SKM-1 treated with dmso at 0.1 percent for 144 hours (cell line): Measurements from ENCODE around the gene SUPT3H.

Experiments
- DNase-seq: peaks from one replicate; lab custom pipeline; 2025; ENCODE audit not compliant: unreplicated experiment; lab: John Stamatoyannopoulos, UW

The SUPT3H gene

DNA sequence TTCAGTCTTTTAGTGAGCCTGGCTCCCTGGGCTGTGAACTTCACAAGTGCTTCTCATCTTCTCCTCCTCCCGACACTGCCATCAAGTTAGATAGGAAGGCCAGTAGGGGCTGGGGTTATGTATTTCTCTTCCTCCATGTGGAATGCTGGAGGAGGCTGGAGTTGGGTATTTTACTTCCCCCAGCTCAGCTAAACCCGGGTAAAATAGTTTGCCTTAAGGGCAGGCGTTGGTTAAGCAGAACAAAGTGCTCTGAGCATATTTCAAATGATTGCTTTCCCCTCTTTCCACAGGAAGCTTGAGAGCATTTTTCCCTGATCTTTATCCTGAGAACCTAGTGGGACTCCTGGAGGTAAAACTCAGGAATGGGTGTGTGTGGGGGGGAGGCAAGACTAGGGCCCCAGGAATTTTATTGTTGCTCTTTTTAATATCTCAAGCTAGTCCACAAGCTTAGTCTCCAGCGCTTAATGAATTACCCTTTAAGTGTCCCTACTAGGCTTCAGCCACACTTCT, 16.9 kb upstream of the SUPT3H start:
- DNase-seq, result no peak

DNA sequence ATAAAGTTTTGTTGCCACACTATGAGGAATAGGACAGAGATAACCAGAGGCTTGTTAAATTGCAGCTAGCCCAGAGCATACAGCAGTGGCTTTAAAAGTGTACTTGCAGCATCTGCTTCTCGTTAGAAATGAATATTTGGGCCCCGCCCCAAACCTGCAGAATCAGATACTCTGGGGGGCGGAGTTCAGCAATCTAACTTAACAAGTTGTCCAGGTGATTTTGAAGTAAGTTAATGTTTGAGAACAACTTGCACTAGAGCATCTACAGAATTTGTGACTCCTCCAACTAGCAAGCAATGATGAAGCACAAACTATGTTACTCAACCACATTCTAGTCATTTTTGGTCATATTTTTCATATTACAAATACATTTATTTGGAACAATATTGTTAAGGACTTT, 10.6 kb upstream of the SUPT3H start:
- DNase-seq, result no peak

DNA sequence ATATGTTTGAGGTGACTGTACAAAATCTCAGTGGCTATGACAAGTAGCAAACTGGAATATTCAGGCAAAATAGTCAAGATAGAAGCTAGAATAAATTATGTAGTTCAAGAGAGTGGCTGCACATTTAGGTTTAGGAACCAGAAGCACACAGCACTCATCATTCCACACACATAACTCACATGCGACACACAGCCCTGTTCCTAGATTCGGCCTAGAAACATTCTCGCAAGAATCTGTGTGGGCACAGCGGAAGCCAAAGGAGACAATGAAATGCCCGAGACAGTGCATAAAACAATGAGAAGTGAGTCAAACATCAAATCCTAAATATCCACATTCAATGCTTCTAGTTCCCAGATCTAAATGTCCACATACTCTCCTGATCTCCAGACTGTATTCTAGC, 9.5 kb upstream of the SUPT3H start:
- no peak for DNase-seq

DNA sequence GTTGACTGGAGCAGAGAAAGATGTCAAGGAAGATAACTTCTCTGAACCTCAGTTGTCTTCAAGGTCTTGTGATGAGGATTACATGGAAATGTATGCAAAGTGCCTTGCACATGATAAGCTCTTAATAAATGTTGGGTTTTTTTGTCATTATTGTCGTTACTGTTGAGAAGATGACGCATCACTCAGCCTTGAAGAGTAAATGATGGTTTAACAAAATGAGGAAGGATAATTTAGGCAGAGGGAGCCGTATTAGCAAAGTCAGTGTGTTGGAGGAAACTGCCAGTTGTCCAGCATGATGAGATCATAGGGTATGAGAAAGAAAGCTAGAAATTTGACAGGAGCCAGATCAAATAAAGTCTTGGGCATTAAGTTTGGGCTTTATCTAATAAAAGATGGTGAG, 8.8 kb upstream of the SUPT3H start:
- DNase-seq, result no peak

DNA sequence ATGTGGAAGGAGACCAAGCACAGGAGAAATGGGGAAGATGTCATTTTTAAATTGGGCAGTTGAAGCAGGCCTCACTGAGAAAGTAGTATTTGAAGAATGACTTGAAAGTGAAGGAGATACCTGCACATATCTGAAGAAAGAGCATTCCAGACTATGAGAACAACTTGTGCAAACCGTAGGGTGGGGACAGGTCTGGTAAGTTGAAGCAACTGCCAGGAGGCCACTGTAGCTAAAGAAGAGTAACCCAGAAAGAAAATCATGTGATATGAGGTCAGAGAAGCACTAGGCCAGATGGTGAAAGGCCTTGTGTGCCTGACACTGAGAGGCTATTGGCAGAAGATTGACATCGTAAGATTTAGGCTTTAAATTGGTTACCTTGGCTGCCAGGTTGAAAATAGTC, 4.7 kb upstream of the SUPT3H start:
- no peak for DNase-seq

DNA sequence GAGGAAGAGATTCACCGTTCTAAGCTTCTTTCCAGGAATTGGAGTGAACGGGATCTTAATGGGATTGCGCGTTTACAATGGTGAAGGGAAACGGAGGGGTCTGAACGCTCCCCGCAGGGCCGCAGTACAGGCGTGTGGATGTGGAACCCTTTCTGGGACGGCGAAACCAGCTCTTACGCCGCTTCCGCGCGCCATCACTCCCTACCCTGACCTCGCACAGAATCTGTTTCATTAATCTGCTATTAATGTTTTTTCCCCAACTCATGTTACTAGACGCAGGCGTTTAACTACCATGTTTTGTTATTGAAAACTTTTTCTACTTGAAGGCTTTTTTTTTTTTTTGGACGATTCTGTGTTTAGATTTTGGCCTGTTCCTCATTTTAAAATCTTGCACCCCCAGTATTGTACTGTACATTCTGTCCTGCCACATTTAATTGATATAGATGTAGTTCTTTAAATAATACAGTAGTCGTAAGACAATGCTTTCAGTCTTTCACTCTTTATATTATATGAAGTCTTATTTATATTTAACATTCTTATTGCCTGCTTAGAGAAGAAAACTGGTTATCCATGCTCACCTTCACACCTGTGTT, 696 bp upstream of the SUPT3H start:
- peak; percentile 36 for DNase-seq

DNA sequence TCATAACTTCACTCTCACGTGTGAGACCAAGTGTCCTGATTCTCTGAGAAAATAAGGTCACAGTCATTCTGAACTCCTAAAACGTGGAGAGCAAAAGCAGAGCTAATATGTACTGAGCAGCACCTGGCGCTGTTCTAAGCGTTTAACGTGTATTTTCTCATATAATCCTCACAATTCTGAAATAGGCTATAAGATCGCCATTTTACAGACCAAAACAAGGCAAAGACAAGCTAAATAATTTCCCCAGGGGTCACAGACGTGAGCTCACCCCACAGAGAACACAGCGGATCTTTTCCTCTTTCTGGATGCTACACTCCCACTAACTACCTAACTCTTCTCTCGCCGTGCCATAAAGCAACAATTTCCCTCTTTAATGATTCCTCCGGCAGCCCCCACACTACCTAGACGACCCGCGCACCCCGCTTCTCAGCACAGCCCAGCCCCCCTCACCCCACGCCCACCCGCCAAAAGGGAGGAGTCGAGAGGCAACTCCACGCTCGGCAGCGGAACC, 636 bp downstream of the SUPT3H start:
- no peak for DNase-seq

DNA sequence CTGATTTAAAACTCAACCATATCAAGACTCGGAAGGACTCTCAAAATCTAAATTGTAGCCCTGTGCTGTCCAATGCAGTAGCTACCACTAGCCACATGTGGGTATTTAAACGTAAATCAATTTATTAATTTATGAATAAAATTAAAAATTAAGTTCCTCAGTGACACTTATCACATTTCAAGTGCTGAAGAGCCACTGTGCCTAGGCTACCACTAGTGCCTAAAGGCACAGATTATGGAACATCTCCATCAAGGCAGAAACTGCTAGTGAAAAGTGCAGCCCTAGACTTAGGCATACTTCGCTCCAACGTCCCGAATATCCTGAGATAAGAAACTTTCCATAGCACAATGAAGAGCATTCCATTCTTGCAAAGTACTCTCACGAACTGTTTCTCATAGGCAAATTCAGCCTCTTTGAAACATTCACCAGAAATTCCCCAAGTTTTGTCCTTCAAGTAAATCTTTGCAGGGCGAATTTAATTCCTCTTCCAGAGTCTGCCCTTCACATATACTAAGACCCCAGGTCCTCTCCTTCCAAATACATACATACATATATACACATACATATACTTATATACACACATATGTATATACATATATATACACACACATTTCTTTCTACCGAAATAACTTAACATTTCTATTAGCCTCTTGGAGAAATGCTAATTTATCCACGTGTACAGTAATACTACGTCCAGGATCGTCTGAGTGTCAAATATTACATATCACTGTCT, 1.3 kb downstream of the SUPT3H start:
- no peak for DNase-seq

DNA sequence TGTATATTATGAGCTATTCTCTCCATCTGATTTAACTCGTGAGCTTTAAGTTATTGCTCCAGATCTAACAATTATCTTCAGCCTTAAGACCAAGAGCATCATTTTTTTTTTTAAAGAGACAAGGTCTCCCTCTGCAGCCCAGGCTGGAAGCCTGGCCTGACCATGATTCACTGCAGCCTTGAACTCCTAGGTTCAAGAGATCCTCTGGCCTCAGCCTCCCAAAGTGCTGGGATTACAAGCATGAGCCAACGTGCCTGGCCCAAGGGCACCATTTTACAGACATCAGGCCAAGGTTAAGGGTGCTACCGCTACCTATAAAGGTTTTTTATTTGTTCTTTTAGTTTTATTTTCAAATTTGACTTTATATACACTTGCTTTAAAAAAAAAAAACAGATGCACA, 2.3 kb downstream of the SUPT3H start:
- no peak for DNase-seq

DNA sequence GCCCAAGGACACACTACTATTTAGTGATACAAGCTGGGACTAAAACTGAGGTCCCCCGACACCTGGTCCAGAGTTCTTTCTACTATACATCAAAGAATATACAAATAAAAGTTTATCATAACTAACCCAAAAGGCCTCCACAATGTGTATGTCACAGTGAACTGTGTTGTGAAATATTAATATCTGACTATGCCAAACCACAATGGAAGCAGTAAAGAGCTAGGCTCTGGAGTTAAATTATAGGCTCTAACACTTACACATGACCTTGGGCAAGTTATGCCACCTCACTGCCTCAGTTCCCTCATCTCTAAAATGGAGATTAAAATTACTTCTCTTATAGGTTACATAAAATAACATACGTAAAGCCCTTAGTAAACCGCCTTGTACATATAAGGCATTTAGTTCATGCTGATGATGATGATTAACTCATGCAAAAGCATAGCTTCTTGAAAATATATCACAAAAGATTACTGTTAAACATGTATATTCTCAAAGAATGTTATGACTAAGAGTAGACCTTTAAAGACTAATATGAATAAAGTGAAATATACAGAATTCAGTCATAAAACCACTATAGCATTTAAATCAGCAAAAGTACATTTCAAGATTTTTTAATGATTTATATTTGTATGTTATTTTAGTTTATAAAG, 5.7 kb downstream of the SUPT3H start:
- no peak for DNase-seq

DNA sequence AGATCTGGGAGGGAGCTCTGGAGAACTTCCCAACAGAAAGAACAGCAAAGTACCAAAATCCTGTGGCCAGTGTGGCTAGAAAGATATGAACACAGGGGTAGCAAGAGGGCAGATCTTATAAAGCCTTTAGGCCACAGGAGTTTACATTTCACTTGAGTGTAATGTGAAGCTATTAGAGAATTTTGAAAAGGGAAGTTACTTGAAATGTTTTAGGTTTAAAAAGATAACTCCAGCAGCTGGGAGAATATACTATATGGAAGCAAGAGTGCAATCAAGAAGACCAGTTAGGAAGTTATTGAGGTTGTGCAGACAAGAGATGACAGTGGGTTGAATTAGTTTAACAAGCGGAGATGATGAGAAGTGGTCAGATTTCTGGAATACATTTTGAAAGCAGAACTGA, 7.9 kb downstream of the SUPT3H start:
- no peak for DNase-seq

DNA sequence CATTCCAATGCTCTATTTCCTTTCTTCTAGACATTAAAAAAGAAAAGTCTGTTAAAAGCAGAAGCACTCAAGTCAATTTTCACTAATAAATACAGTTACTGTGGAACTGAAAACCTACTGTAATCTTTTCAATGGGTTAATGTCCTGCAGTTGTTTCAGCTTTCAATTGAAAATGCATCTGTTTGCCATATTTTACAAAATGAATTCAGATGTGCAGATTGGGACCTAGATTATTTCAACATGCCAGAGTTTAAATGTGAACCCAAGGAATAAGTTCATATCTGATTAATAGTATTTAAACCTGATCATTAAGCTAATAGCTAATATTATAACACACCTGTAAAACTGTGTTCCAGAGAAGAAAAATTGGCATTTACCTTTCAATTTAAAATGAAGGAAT, 9.7 kb downstream of the SUPT3H start:
- DNase-seq, result no peak

DNA sequence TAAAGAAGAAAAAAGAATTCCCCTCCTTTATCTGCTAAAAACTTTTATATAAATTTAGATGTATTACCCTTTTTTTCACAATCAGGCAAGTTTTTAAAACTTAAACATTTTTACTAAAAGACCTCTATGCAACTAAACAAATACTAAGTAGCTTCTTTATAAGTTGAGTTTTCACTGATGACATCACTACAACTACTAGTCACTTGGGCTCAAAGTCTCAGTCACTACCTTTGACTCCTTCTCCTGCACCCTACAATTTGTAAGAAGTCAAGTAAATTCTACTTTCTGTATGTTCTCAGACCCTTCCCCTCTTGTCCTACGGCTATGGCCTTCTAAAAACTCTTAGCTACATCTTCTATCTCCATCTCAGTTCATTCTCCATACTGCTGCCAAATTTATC, 11.2 kb downstream of the SUPT3H start:
- DNase-seq, result no peak

DNA sequence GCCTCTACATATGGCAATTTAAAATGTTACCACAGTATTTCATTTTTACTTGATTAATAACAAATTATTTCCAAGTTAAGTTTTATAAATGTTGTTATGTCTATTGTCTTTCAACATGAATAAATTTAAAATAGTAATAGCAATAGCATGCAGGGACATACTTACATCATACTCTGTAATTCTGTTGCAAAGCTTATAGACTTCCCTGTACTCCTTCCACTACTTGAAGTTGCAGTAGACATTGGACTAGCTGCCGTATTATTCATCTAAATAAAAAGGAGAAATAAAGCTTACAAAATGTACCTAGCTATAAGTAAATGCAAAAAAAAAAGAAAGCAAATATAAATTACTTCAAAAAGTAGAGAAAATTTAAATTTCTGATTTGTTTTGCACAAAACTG, 12.7 kb downstream of the SUPT3H start:
- no peak for DNase-seq

DNA sequence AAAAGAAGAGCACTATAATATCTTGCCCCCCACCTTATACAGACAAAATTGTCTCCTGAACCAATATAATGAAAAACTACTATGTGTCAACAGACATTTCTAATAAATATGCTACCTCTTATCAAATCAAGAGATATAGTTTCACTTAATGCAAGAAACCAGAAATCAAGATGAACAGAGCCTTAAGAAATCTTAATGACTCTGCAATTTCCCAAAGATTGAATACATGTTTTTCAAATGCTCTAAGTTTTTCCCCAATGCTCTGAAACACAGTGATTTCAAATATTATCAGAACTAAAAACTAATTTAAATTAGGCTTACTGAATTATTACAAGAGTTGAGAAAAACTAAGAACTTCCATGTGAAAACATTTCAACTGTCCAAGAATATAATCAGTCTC, 13.3 kb downstream of the SUPT3H start:
- no peak for DNase-seq

DNA sequence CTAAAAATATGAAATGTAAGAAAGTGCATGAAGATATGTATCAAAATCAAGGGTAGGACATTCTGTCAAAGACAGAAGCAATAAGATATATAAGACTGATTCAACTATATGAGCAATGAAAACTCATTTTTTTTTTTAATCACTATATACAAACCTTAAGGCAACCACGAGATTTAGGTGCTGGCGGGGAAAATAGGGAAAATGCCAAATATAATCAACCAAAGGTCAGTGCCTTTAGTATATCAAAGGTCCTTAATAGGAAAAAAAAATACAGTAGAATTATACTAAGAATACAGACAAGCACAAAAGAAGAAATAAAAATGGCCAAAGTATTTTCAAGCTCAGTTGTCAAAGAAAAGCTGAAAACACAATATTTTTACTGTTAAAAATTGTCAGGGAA, 24.1 kb downstream of the SUPT3H start:
- no peak for DNase-seq

DNA sequence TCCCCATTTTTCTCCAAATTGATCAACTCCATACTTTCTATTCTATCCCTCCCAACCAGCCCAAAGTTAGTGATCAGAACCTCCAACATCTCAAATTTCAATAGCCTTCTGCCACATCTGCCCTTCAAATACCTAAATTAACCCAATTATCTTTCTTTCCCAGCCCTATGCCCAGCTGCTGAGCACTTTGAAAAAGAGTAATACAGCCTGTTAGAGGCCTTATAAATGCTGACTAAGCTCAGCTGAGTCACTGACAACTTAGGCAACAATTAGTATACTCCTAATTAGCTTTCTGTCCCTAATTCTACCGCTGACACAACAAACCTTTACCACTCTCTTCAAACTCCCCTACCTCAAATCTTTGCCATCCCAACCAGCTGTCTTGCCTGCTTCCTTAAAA, 26.1 kb downstream of the SUPT3H start:
- no peak for DNase-seq

DNA sequence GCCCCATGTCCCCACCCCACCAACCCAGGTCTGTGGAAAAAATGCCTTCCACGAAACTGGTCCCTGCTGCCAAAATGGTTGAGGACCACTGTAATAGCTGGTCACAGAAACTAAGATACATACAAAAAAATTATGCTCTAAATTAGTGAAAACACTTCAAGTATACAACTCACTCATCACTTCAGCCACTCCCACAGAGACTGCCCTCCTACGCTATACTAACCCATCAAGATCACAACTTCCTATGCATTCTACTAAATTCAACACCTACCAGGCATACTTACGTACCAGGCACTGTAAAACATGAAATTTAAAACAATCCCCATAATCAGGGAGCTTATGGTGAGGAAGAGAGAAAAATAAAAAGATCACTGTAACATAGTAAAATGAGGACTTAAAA, 26.7 kb downstream of the SUPT3H start:
- no peak for DNase-seq

DNA sequence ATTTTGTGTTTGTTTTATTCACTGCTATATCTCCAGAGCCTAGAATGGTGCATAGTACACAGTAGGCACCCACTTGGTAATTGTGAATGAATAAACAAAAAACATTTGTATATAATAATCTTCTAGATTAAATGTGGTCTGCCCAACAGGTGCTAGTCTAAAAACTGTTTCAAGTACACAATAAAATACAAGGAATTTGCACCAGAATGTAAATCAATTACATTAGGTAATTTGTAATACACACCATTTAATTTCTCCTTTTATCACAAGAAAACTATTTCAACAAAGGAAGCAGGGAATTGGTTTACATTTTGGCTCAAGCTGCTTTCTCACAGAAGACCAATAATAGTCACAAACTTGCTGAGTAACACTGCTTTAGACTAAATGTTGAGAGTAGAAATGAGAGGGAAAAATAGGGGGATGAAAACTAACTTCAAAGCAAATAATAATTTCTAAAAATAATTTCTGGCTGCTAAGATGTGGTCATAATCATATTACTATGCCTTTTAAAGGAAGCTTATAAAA, 27.5 kb downstream of the SUPT3H start:
- DNase-seq, result no peak

DNA sequence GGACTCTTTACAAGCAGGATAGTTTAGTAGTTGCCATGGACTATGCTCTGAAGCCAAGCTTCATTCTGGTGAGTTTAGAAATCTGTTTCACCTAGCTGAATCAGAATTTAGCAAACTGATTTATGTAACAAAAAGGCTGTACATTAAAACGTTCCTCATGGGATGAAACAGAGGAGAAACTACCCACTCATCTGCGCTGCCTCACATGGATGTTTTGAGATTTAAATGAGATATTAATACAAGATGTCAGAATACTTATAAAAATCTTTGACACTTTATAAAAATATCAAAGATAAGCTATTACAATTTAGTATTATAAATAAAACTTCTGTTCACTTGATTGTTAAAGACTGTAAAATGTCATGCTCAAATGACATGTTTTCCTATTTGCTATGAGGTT, 32.8 kb downstream of the SUPT3H start:
- no peak for DNase-seq

DNA sequence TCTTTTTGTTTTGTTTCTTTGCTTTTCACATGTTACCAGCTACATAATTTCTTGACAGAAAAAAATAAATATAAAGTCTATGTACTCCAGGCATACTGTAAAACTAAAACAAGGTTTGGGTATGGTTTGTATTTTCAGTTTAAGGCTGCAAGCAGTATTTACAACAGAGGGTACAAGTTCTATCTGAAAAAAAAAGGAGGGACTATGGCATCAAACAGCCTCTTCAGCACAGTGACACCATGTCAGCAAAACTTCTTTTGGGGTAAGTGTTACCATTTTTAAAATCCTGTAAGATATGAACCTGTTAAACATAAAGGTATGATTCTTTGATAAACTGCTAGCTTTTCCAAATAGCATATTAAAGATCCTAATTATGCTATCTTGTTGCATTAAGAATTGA, 49.2 kb downstream of the SUPT3H start:
- no peak for DNase-seq

DNA sequence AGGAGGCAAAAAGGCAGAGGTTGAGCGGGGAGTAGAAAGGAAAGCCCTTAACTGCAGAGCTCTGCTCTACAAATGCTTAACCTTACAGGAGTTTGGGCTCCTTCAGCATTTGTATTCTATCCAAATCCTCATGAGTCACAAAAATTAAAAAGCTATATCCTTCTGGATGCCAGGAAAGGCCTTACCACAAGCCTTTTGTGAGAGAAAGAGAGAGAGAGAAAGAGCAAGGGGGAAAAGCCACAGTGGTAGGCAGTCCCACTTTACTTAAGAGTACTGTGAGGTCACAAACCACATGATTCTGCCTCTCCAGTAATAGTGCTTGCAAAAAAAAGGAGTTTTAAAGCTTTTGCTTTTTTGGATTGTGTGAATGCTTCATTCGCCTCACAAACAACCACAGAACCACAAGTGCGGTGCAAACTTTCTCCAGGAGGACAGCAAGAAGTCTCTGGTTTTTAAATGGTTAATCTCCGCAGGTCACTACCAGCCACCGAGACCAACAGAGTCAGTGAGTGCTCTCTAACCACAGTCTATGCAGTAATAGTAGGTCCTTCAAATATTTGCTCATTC, 49.7 kb downstream of the SUPT3H start, which contains the start of gene RUNX2:
Gene RUNX2 (plus strand): TSS at position 375 of the 567 bp plus-strand sequence. CDS start 397 bp downstream, outside the sequence.
- DNase-seq, result no peak
